Muscle of arm (tissue), 12 donors: ENCODE data around the gene FBXW7. TPM values are rescaled to one million over a fixed set of nuclear protein-coding genes. Genes with fewer than 3 reads are reported as not detected.

Source experiments
- DNase-seq: peaks from one replicate; pipeline ENCODE4 v3.0.0-alpha.2; 2013
- polyA plus RNA-seq, 12 donors: library from polyadenylated mRNA; unstranded; fragments of 120-200 nt; gene quantifications; one replicate each; pipeline ENCODE4 v1.2.1, GENCODE V29; 2013; ENCODE audit not compliant: insufficient read length in 12 of 12

The FBXW7 gene
- polyA plus RNA-seq, 12 donors = 24.2 to 44.5 (median 36.3) TPM; not detected in 1

DNA sequence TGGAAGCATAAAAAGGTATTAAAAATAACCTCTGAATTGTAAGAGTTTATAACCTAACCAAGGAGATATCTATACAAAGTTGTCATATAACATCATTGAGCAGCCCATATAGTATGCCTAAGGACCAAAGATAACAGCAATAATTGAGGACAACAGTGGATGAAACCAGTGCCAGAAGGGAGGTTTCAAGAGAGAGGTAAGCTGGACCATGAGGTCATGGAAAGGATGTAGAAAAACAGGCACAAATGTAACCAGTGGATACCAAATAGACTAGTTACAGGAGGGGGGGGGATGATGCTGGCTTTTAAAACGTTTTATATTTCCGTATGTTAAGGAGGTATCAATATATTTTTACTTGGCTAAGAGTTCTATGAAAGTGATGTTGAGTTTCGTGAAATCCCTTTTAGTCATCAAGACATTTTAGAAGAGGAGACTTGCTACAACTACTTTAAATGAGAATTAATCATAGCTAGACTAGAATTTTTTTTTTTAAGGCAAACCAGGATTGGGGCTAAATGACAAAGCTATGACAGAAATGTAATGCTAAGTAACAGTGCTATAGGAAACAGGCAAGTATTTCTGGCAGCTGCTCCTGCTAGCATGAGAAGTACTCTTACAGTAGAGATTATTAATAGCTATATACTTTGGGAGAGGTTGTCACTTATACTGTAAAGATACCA is 161.1 kb downstream of the FBXW7 start:
- no peak for DNase-seq

DNA sequence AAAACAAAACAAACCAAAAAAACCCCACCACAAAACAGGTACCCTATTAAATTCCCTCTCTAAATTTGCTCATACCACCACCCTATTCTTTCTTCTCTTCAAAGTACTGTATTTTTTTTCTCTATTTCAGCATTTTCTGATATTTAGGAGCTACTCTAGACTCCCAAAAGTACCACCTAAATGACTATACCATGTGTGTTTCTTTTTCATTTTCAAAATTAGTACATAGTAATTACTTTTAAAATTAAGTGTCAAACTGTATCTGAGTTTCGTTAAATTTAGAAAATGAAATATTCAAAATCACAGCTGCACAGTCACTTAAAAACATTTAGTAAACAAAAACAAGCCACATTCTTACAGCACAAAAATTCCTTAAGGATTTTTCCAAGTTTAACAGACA is 161.7 kb downstream of the FBXW7 start:
- DNase-seq = no peak

DNA sequence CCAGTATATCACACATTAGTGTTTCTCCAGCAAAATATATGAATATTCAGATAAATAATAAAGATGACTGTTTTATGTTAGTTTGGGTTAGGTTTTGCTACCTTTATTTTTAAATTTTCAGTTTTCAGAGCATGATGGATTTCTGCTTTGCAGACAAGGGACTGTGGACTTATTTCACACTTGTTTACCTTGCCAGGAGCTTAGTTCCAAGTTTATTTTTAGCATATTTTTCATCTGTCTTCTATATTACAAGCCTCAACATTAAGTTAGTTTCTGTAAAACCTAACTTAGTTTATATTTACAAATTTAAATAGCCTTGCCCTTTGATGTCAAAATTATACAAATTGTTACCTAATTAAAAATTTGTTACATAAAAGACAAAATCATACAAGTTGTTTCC is 163.4 kb downstream of the FBXW7 start:
- DNase-seq = no peak

- DNase-seq = no peak
These were observed 166.0 kb downstream of the FBXW7 start for GRCh38 chr4:152369902-152370295.

DNA sequence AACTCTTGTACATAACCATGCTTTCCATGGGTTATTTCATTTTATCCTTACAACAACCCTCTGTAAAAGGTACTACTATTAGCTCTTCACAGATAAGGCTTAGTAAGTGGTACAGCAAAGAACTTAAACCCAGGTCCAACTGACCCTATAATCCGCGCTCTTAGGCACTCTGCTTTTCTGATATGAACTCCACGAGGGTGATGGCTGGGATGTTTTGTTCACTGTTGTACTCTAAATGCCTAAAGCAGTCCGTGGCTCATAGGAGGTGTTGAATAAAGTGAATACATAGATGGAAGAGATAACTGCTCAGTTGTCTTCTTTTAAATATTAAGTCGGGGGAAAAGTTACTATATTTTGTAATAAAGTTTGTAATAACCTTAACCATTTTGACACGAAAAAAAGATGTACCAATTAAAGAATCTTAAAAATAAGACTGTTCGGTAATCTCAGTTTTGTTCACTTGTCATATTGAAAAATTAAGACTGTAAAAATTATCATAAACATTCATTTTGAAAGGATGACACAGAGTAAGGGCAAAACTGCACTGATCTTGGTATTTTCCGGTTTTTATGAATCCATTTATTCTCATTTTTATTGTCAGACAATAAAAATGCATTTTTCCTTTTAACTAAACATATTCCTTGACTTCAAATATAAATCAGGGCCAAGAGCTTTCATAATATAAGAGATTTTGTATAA is 166.5 kb downstream of the FBXW7 start:
- DNase-seq = no peak

DNA sequence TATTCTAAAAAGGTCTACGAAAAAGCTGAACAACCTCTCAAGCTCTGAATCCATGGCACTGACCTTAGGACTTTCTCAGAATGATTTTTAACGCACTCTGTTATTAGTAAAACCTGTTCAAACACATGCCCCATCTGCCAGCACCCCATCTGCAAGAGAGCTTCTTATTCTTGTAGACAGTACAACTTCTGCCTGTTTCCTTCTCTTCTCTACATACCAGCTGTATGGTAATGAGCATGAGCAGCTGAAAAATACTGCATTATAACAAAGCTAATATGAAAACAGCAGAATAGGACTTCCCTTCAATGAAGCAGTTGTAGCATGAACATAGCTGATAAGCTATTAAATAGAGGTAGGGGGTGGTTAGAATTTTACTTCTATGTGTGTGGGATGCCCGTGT is 167.9 kb downstream of the FBXW7 start:
- no peak for DNase-seq

DNA sequence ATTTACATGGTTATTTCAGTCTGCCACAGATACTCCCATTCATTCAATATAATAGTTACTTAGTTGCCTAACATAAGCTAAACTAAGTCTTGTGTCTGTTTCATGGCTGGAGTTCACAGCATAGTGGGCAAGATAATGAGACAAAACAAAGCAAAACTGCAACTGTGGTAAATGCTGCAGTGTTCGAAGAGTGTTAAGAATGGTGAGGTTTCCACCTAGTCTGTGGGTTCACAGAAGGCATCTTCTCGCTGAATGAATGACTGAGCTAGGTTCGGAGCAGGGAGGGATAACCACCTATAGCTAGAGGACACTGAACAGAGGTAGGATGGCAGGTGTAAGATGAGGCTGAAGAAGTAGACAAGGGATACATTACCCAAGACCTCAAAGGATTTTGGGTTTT is 171.0 kb downstream of the FBXW7 start:
- no peak for DNase-seq

DNA sequence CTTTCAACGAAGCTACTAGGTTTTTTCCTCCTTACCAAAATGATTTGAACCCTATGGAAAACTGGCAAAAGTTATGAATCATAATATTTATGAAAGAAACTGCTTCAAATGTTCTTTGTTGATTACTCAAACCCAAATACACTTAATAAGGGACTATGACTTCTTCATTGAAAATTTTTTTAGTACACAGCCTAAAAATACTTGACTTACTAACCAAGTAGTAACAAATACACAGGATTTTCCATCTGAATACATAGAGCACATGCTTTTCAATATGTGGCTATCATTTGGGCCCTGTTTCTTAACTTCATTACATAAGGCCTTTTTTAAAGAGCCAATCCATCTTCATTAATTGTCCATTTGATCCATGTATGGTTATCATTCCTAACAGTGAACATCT is 171.5 kb downstream of the FBXW7 start:
- no peak for DNase-seq

DNA sequence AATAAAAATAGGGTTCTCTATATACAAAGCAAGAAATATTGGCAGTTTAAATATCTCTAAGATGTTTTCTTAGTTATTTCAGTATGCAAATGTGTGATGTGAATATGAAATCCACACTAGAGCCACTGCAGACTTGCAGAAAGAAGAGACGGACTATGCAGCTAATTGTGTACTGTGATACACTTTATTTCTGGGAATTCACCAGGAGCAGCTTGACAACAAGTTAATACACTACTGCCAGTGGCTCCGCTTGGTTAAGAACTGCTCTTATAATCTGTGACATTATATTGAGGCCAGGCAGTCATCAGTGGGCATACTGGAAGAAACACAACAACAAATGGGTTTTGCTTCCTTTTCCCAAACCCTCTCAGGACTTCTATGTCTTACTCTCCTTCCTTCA is 172.0 kb downstream of the FBXW7 start:
- no peak for DNase-seq

- no peak for DNase-seq
These were observed 172.8 kb downstream of the FBXW7 start for GRCh38 chr4:152363086-152363485.

DNA sequence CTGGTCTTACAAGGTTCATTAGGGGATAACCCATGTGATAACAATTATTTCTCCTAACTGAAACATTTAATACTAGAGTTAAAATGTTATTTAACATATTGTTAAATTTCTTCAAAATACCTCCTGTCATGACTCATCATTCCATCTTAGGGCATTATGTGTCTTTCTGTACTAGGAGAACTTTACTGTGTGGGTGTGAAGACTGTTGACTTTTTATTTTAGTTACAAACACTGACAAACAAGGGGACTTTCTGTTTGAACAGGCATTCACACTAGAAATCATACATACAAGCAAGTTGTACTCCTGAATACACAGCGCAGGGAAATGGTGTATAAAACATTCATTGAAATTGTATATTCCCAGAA is 175.9 kb downstream of the FBXW7 start:
- DNase-seq = no peak

GRCh38 chr4:152359208-152360044 is 176.5 kb downstream of the FBXW7 start:
- no peak for DNase-seq

DNA sequence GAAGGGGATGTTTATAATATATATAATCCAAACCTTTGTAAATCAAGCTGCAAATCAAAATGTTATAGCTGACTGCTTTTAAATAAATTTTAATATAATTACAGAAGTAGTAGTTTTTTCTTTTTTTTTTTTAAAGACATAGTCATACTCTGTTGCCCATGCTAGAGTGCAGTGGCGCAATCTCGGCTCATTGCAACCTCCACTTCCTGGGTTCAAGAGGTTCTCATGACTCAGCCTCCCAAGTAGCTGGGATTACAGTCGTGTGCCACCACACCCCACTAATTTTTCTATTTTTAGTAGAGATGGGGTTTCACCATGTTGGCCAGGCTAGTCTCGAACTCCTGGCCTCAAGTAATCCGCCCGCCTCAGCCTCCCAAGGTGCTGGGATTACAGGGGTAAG is 178.7 kb downstream of the FBXW7 start:
- no peak for DNase-seq

DNA sequence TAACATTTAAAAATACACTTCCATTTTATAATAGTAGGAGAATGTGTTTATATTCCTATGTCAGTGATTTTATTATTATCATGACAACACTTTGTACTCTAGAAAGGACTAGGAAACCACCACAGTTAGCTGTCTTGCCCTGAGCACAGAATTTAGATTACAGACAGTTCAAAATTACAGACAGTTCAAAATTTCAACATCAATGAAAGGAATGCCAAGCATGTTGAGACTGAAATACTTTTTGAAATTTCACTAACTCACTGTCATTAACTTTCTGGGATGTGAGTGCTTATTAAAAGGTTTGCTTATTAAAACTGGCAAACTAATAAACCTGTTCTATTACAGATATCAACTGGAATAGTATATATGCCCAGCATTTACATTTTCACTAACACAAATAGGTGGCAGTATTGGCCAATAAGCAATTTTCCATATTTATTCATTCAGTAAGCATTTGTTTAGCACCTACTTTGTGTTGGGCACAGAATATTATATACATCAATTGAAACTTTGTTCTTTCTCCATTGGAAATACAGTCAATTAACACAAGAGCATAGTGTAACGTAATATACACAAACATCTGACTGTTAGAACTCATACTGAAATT is 179.4 kb downstream of the FBXW7 start:
- DNase-seq = no peak

GRCh38 chr4:152352622-152353116 is 183.2 kb downstream of the FBXW7 start:
- DNase-seq = peak; percentile 93

GRCh38 chr4:152352215-152352614 is 183.7 kb downstream of the FBXW7 start:
- no peak for DNase-seq

- no peak for DNase-seq
These were observed 184.8 kb downstream of the FBXW7 start for GRCh38 chr4:152351080-152351479.

DNA sequence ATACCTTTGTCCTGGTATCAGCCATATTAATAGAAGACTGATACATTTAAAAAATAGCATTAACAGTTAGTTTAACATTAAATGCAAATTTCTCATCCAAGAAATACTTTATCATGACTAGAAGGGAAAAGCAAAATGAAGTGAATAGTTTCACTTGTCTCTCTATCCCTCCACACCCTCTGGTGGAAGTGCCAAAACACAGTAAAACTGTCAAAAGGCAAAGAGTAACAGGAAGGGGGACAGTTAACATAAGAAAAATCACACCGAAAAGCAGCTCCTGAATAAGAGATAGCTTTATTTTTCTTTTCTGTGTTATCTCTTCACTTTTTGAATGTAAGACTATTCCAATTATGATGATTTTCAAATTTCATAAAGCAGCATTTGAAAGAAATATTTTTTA is 187.2 kb downstream of the FBXW7 start:
- DNase-seq = peak; percentile 5

DNA sequence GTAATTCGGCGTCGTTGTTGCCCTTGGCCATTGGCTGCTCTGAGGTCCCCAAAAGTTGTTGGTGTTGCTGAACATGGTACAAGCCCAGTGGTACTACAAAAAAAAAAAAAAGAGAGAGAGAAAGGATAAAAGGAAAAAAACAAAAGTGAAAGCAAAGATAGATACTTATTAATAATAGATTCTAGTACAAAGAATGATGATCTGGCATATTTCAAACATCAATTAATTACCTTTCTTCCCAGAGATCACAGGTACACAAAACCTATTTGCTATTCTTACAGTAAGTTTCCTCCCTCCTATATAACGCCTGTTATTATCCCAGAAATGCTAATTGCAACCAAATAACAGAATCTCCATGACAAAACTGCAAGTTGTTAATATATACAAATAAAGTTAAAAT is 188.9 kb downstream of the FBXW7 start:
- DNase-seq = no peak

GRCh38 chr4:152346526-152346925 is 189.4 kb downstream of the FBXW7 start:
- no peak for DNase-seq

DNA sequence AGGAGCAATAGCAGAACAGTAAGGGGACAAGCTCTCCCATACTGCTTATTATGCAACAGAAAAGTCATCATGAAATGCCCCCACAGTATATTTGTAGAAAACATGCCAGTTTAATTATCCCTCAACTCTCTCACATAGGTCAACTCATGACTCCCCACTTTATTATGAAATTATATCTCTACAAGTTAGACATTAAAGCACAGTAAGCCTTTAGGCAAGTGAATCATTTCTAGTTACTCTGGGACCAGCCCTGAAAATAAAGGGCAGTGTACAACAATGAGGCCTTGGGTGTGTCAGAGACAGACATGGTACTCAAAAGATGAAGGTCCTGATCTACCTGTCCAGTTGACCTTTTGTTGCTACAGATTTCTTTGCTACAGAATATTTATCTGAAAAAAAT is 191.9 kb downstream of the FBXW7 start:
- no peak for DNase-seq

- no peak for DNase-seq
These were observed 193.6 kb downstream of the FBXW7 start for GRCh38 chr4:152342293-152342692.
